ENCODE measurements around the gene STK33.

STK33 gene

DNA sequence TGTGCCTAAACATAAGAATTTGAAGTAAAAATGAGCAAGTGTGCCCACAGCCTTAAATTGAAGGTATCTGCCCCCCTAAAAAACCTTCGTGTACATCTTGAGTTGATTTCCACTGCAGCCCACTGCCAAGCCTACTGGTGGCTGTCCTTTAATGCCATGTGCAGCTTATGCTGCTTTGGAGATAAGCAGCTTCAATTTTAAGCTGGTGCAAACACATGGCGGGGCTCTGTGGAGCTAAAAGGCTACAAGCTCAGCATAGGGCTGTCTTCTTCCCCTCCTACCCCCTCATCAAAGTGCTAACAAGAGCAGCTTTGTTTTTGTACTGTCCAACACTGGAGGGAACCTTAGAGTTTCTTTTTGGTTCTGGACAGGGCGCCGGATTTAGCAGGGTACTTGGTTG, 201.9 kb downstream of the STK33 start:
- no peak for DNase-seq

DNA sequence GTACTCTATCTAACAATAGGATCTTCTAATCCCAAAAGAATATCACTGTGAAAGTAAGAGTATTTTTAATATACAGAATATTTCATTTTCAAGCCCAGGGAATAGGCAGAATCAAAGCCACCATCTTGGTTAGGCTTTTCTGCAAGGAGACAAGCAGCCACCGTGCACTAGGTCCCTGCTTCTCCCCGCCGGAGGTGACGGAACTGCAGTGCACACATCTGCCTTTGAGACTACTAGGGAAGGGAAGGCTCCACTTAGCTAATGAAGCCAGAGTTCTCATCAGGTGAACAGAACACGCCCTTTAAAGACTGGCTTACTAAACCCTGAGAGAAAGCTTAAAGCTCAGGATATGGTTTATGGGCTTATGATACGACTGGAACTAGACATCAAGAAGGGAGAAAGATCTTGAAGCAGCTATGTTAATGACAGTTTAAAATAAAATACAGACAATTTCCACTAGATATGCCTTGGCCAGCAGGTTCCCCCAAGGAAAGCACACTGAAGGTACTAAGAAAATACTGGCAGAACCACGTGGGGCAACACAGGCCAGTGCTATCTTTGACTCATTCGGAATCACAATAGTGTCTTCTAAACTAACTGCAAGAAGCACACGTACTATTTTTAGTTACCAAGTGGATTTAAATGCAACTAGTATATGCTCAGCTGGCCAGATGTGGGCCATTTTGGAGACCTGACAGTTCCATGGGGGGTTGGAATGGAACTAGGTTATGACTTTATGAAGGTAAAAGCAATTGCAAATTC, 203.0 kb downstream of the STK33 start:
- ATAC-seq (ENCODE audit: insufficient read depth, low read depth), result no peak
- H3K4me3 ChIP-seq (ENCODE audit: low read depth in 1 of 2, low read length in 2 of 2), result no peak overlapping the region
- H4K20me1 ChIP-seq (ENCODE audit: insufficient read depth, low read length), result no peaks in the 10 kb centered on the region
- no peak overlapping the region for H3K9ac ChIP-seq (ENCODE audit: low read depth, low read length)
- no peak overlapping the region for H2AFZ ChIP-seq (ENCODE audit: low read depth, low read length)
- no peaks in the 10 kb centered on the region for H3K4me1 ChIP-seq (ENCODE audit: insufficient read depth, low read length)
- no peaks in the 10 kb centered on the region for H3K79me2 ChIP-seq (ENCODE audit: insufficient read depth, low read length)
- no peak overlapping the region for H3K27ac ChIP-seq (ENCODE audit: low read length)
- TF ChIP-seq, protein P1, sequence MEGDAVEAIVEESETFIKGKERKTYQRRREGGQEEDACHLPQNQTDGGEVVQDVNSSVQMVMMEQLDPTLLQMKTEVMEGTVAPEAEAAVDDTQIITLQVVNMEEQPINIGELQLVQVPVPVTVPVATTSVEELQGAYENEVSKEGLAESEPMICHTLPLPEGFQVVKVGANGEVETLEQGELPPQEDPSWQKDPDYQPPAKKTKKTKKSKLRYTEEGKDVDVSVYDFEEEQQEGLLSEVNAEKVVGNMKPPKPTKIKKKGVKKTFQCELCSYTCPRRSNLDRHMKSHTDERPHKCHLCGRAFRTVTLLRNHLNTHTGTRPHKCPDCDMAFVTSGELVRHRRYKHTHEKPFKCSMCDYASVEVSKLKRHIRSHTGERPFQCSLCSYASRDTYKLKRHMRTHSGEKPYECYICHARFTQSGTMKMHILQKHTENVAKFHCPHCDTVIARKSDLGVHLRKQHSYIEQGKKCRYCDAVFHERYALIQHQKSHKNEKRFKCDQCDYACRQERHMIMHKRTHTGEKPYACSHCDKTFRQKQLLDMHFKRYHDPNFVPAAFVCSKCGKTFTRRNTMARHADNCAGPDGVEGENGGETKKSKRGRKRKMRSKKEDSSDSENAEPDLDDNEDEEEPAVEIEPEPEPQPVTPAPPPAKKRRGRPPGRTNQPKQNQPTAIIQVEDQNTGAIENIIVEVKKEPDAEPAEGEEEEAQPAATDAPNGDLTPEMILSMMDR (IDR thresholded peaks at IDR 0.05; ENCODE audit: borderline replicate concordance, extremely low read depth, low read length, poor library complexity, severe bottlenecking), result no peak
- no peak for TF ChIP-seq EZH2 (IDR thresholded peaks at IDR 0.05; ENCODE audit: borderline replicate concordance, low read depth, low read length, severe bottlenecking)
- peaks cover 5% of the 10 kb centered on the region for H3K27me3 ChIP-seq (ENCODE audit: insufficient read depth, low read length, poor library complexity)
- DNase-seq, result no peak
- H3K9me3 ChIP-seq (ENCODE audit: insufficient read depth, low read length, severe bottlenecking), result no peaks in the 10 kb centered on the region
- H3K4me2 ChIP-seq (ENCODE audit: insufficient read depth, low read length), result no peak overlapping the region
- H3K36me3 ChIP-seq (ENCODE audit: insufficient read depth, low read length), result no peaks in the 10 kb centered on the region

More for the DNA sequence above, 201.9 kb downstream of the STK33 start:
- no peaks in the 10 kb centered on the region for H4K20me1 ChIP-seq (ENCODE audit: insufficient read depth, low read length)
- H3K27me3 ChIP-seq (ENCODE audit: insufficient read depth, low read length, poor library complexity), result peaks cover 5% of the 10 kb centered on the region
- ATAC-seq (ENCODE audit: insufficient read depth, low read depth), result no peak
- H3K4me1 ChIP-seq (ENCODE audit: insufficient read depth, low read length), result no peaks in the 10 kb centered on the region
- H3K9ac ChIP-seq (ENCODE audit: low read depth, low read length), result no peak overlapping the region
- no peak overlapping the region for H3K4me2 ChIP-seq (ENCODE audit: insufficient read depth, low read length)
- no peak overlapping the region for H2AFZ ChIP-seq (ENCODE audit: low read depth, low read length)
- H3K9me3 ChIP-seq (ENCODE audit: insufficient read depth, low read length, severe bottlenecking), result peaks cover 3% of the 10 kb centered on the region
- H3K36me3 ChIP-seq (ENCODE audit: insufficient read depth, low read length), result no peaks in the 10 kb centered on the region
- TF ChIP-seq EZH2 (IDR thresholded peaks at IDR 0.05; ENCODE audit: borderline replicate concordance, low read depth, low read length, severe bottlenecking), result no peak
- TF ChIP-seq, protein P1 (IDR thresholded peaks at IDR 0.05; ENCODE audit: borderline replicate concordance, extremely low read depth, low read length, poor library complexity, severe bottlenecking), result no peak
- H3K79me2 ChIP-seq (ENCODE audit: insufficient read depth, low read length), result no peaks in the 10 kb centered on the region
- no peak overlapping the region for H3K27ac ChIP-seq (ENCODE audit: low read length)
- no peak overlapping the region for H3K4me3 ChIP-seq (ENCODE audit: low read depth in 1 of 2, low read length in 2 of 2)

DNA sequence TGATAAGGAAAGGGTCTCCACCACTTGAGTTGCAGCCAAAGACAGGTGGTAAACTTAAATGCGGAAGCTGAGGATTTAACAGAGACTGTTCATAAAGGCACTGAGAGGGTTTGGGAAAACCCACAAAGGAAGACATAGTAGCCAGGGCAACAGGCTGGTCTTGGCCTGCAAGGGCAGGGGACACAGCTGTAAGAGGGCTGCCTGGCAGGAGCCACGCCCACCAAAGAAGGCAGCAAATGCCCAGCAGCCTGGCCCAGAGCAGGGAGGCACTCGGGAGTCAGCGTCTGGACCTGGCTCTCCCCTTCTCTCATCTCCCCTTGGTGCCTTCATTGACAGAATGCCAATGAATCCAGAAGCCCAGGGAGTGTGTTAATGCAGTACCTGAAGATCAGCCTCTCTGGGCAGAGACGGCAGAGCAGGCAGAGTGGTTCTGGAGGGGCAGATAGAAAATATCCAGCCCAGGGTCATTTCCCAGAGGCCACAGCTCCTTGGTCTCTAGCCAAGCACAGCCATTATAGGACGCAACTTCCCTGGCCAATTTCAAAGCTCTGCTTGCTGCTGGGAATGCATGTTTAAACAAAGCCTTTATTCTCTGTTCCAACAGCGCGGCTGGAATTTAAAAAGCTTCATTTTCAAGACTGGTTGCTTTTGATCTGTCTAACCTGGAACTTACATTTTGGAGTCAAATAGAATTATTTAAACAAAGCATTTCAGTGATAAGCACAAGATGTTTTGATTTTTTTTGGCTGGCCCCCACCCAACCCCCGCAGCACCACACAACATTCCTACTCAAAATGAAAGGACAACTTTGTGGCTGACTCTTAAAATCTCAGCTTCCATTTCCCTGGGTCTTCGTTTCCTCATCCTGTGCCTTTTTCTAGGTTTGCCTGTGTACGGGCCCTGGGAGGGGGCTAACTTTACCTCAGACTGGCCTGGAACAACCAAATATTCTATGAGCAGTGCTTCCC, 204.7 kb downstream of the STK33 start:
- no peak for TF ChIP-seq EZH2 (IDR thresholded peaks at IDR 0.05; ENCODE audit: borderline replicate concordance, low read depth, low read length, severe bottlenecking)
- TF ChIP-seq, protein P1 (IDR thresholded peaks at IDR 0.05; ENCODE audit: borderline replicate concordance, extremely low read depth, low read length, poor library complexity, severe bottlenecking), result no peak
- ATAC-seq (ENCODE audit: insufficient read depth, low read depth), result no peak
- H3K9ac ChIP-seq (ENCODE audit: low read depth, low read length), result no peak overlapping the region
- H2AFZ ChIP-seq (ENCODE audit: low read depth, low read length), result no peak overlapping the region
- no peaks in the 10 kb centered on the region for H3K4me1 ChIP-seq (ENCODE audit: insufficient read depth, low read length)
- H3K4me3 ChIP-seq (ENCODE audit: low read depth in 1 of 2, low read length in 2 of 2), result no peak overlapping the region
- H3K79me2 ChIP-seq (ENCODE audit: insufficient read depth, low read length), result no peaks in the 10 kb centered on the region
- H3K36me3 ChIP-seq (ENCODE audit: insufficient read depth, low read length), result no peaks in the 10 kb centered on the region
- no peaks in the 10 kb centered on the region for H3K9me3 ChIP-seq (ENCODE audit: insufficient read depth, low read length, severe bottlenecking)
- H3K27ac ChIP-seq (ENCODE audit: low read length), result no peak overlapping the region
- no peak for DNase-seq
- H3K4me2 ChIP-seq (ENCODE audit: insufficient read depth, low read length), result no peak overlapping the region
- H4K20me1 ChIP-seq (ENCODE audit: insufficient read depth, low read length), result no peaks in the 10 kb centered on the region
- H3K27me3 ChIP-seq (ENCODE audit: insufficient read depth, low read length, poor library complexity), result peaks cover 5% of the 10 kb centered on the region
